ENCODE results near the gene ANO2.
"Not testable (repeated sequence)": the region's sequence is repeated elsewhere in the genome, so short reads cannot be mapped to it uniquely, and the experiment has no call there.

ANO2 gene

DNA sequence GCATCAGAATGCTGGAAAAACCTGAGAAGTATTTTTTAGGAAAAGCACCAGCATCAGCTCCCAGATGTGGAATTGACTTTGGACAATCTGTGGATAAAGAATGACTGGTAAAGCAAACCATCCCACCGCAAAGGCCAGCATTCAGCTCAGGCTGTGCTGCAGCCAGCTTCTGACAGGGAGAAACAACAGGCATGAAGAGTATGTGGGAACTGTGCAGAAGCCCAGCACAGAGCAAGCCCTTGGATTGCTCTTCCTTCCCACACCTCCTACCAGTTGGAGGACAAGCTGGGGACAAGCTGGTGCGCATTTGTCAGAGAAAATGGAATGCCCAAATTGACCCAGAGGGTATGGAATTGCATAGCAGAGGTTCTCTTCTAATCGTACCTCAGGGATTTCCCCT is 228.1 kb downstream of the ANO2 start:
- no peak for DNase-seq

GRCh38 chr12:5716201-5716600 is 228.9 kb downstream of the ANO2 start:
- DNase-seq, result no peak

GRCh38 chr12:5715021-5715420 is 230.0 kb downstream of the ANO2 start:
- DNase-seq, result no peak

DNA sequence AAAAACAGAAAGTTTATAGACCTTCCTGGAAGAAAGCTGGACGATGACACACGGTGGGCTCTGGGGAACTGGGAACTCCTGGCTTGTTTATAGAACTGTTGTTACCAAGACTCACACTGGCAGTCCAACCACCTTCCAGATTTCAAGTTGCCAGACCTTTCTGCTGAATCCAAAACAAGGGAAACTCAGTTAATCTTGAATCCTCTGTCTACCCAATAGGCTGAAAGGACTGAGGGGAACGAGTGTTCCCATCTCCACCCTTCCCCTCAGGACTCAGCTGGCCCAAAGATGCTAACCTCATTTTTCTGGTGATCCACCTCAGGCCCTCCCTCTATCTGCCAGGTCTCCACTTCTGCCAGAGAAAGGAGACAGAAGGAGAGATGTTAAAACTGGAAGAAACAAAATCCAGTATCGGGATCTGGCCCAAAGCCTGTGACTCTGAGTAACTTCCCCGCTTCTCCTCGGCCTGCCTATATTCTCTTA is 231.4 kb downstream of the ANO2 start:
- DNase-seq, result no peak

DNA sequence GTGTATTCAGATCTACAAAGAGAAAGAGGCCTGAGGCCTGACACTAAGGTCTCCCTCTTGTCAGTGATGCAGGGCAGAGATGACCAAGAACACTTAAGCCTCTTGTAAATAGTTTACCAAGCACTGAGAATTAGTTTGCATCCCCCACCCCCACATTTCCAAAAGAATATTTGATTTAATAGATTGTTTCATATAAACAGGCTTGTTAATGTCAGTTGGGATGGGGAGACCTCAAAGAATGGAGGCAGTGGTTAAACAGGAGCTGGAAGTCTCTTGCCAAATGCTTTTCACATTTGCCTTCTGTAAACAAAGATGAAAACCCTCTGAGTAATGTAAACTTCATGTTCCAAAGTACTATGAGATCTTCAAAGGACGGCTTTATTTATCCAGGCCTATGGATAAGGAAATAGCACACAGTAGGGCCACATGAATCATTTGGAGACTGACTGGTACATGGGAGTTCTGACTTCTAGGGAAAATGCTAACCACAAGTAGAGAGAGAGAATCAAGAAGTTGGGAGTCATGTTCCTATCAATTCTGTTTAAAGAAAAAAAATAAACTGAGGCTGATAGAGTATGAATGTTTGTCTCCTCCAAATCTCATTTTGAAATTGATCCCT is 234.7 kb downstream of the ANO2 start:
- DNase-seq, result no peak

DNA sequence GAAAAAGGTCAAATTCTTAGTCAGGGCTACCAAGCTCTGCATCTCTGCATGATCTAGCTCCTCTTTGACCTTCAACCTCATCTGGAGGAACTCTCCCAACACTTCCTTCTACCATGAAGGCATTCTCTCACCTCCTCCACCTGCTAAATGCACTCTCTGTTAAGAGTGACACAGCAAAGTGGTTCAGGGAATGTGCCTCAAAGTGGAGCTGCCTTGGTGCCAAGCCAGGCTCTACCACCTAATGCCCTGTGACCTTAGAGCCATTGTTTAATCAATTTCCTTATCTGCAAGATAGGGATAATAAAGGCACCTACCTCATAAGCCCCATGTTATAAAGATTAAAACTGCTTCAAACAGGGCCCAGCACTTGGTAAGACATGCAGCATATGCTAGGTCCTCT is 236.7 kb downstream of the ANO2 start:
- DNase-seq, result no peak

DNA sequence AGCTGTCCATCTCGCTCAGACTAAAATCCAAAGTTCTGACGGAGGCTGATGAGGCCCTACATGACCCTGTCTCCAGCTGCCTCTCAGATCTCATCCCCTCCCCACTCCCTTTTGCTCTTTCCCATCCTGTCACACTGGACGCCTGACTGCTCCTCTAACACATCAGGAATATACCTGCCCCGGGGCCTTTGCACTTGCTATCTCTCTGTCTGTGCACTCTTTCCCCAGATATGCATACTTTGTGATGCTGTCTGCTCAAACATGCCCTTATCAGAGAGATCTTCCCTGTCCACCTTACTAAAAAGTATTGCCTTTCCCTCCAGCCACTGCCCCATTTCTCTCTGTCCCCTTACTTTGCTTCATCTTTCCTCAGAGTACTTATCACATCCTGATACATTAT is 238.8 kb downstream of the ANO2 start:
- no peak for DNase-seq

DNA sequence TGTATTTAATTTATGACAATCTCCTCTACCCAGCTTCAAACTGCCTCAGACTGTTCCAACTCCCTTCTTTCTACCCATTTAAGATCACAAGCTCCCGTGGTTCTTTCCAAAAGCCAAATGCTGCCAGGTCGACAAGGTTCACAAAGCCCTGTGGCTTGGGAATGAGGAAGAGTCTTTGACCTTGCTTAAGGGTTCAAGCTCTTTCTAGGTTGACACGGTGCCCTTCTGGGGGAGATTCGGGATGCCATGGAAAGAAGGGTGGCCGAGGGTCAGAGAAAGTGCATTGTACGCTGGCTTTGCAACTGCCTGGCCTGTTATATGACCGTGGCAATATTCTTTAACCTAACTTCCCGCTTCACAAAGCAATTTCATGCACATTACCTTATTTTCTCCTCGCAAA is 239.3 kb downstream of the ANO2 start:
- DNase-seq, result no peak

- DNase-seq, result no peak
Observed at GRCh38 chr12:5694759-5695409, 250.2 kb downstream of the ANO2 start.

- DNase-seq, result no peak
Observed at GRCh38 chr12:5692850-5693249, 252.2 kb downstream of the ANO2 start.

GRCh38 chr12:5691943-5692342 is 253.1 kb downstream of the ANO2 start:
- DNase-seq, result no peak

GRCh38 chr12:5690240-5690639 is 254.8 kb downstream of the ANO2 start:
- DNase-seq, result no peak

DNA sequence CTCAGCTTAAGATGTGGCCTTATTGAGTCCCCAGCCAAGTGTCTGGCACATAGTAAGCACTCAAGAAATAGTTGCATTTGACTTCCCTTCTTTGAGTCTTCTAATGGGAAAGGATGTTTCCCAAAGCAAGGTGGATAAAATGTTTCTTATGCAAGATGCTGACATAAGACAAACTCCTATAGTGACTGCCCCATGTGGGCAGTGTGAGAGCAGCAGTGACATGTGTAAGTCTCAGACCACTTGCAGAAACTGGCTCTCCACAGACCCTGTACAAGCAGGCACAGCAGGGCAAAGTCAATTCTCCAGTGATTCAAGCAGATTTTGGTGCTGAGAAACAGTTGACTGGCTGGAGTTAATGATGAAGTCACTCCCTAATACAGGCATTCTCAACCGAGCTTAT is 255.3 kb downstream of the ANO2 start:
- DNase-seq, result no peak

GRCh38 chr12:5688226-5688625 is 256.8 kb downstream of the ANO2 start:
- DNase-seq, result no peak

GRCh38 chr12:5685935-5686334 is 259.1 kb downstream of the ANO2 start:
- DNase-seq, result no peak

GRCh38 chr12:5684989-5685388 is 260.1 kb downstream of the ANO2 start:
- no peak for DNase-seq

GRCh38 chr12:5682581-5682980 is 262.5 kb downstream of the ANO2 start:
- DNase-seq, result no peak

DNA sequence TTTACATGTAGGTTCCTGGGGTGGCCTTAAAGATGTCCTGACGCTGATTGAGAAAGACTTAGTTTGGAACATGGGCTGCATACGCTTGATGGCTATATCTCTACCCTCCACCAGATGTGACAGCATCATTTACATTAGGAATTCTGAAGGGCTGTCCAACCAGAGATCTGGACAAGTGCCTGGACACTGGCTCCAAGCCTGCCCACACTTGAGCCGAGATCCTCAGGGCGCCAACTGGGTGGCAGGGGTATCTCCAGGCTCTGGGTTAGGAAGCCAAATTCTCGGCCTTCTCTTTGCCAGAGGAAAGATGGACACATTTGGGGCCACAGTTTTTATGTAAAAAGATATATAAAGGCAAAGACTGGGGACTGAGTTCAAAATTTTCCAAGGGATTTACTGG is 266.9 kb downstream of the ANO2 start:
- DNase-seq, result no peak

DNA sequence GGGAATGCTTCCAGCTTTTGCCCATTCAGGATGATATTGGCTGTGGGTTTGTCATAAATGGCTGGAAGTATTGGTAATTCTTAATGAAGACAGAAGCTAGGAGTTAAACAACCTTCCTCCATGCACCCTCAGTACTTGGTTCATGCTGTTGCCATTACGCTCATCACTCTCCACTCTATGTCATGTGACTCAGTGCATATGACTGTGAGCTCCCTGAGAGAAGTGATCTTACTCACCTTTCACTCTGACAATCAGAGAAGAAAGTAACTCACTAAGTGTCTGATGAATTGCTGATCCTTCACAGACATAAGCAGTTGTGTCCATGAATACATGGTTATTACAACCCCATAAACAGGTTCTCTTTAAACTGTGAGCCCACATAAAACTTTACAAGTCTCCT is 275.4 kb downstream of the ANO2 start:
- DNase-seq, result not testable (repeated sequence)

- no peak for DNase-seq
Observed at GRCh38 chr12:5665615-5666014, 279.4 kb downstream of the ANO2 start.

DNA sequence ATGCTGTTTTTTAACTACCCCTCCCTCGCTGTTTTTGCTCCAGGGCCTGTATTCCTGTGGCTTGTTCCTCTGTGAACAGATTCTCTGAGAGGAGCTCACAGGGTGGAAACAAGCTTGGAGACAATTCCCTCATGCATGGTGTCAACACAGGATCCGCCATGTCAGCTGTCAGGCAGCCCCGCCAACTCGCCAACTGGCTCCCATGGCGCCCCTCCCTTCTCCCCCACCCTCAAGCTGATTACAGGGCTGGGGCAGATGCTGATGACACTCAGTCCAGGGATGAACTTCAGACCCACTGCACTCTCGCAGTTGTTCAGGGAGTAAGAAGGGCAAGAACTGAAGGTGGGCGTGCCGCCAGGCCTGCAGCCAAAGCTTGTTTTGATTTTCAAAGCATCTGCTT is 283.2 kb downstream of the ANO2 start:
- DNase-seq, result no peak

- no peak for DNase-seq
Observed at GRCh38 chr12:5660238-5660637, 284.8 kb downstream of the ANO2 start.

DNA sequence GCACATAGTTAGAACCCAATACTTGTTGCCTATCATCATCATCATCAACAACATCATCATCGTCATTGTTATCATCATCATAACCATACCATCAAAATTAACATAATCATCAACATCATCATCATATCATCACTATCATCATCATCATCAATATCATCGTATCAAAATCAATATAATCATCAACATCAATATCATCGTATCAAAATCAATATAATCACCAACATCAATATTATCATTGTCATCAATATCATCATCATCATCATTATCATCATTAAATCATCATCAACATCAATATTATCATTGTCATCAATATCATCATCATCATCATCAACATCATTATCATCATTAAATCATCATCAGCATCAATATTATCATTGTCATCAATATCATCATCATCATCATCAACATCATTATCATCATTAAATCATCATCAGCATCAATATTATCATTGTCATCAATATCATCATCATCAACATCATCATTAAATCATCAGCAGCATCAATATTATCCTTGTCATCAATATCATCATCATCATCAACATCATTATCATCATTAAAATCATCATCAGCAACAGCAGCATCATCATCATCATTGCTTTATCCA is 286.6 kb downstream of the ANO2 start:
- not testable (repeated sequence) for DNase-seq

GRCh38 chr12:5656836-5657235 is 288.2 kb downstream of the ANO2 start:
- no peak for DNase-seq

- DNase-seq, result no peak
Observed at GRCh38 chr12:5655120-5655519, 289.9 kb downstream of the ANO2 start.

Data from NCI-H446 treated with DMSO at 0.1 percent for 48 hours (cell line).